Skeletal muscle satellite cell (primary cell): Measurements from ENCODE around the gene TCEAL7. TPM values are rescaled to one million over a fixed set of nuclear protein-coding genes. Genes with fewer than 3 reads are reported as not detected.
"Not testable (repeated sequence)": the region's sequence is repeated elsewhere in the genome, so short reads cannot be mapped to it uniquely, and the experiment has no call there.

Source experiments
- H3K27me3 ChIP-seq: 2 replicates; pipeline ENCODE4 v1.7.0; 2013; ENCODE audit warnings: low read length; ENCODE audit not compliant: control insufficient read depth, insufficient read depth
- H3K36me3 ChIP-seq: 2 replicates; pipeline ENCODE4 v1.7.0; 2013; ENCODE audit warnings: mild to moderate bottlenecking, control low read depth, low read length; ENCODE audit not compliant: insufficient read depth
- H3K4me1 ChIP-seq: 2 replicates; pipeline ENCODE4 v1.7.0; 2013; ENCODE audit warnings: low read length; ENCODE audit not compliant: control insufficient read depth, insufficient read depth
- H3K4me2 ChIP-seq: 2 replicates; pipeline ENCODE4 v1.7.0; 2013; ENCODE audit warnings: mild to moderate bottlenecking, low read length
- H3K4me3 ChIP-seq: 2 replicates; pipeline ENCODE4 v1.7.0; 2013; ENCODE audit warnings: low read length
- H3K9ac ChIP-seq: 2 replicates; pipeline ENCODE4 v1.7.0; 2013; ENCODE audit warnings: mild to moderate bottlenecking, low read depth, low read length, moderate library complexity
- H3K9me3 ChIP-seq: replicated peaks from 2 replicates; pipeline ENCODE4 v1.7.0; 2013; ENCODE audit warnings: mild to moderate bottlenecking, control low read depth, low read length
- total RNA-seq: library from RNA; depleted of rRNA; stranded (reverse); fragments of >200 nt; gene quantifications from 2 replicates; pipeline ENCODE4 v1.2.3, GENCODE V29; 2012; rRNA removed

Gene TCEAL7
- total RNA-seq: 39.3 and 45.4 TPM in 2 replicates

- H3K27me3 ChIP-seq: peaks cover 7% of the 10 kb centered on the region
- no peaks in the 10 kb centered on the region for H3K4me1 ChIP-seq
- peak within 1 kb of the TSS; percentile 66 for H3K4me3 ChIP-seq
- no peaks in the 10 kb centered on the region for H3K9me3 ChIP-seq
- peak within 1 kb of the TSS; percentile 69 for H3K9ac ChIP-seq
- peak within 1 kb of the TSS; percentile 88 for H3K4me2 ChIP-seq
- no peaks in the 10 kb centered on the region for H3K36me3 ChIP-seq
Measured at GRCh38 chrX:103329991-103330390, at the start of gene TCEAL7. TCEAL7 (plus strand) TSS chrX:103330239; CDS start chrX:103331404, 1,165 bp downstream.

- no peak overlapping the region for H3K9ac ChIP-seq
- H3K4me3 ChIP-seq: no peak overlapping the region
- H3K4me1 ChIP-seq: no peaks in the 10 kb centered on the region
- no peak overlapping the region for H3K4me2 ChIP-seq
- no peaks in the 10 kb centered on the region for H3K36me3 ChIP-seq
- peaks cover 40% of the 10 kb centered on the region for H3K27me3 ChIP-seq
- H3K9me3 ChIP-seq: no peaks in the 10 kb centered on the region
Measured at GRCh38 chrX:103293118-103293517, 36.9 kb upstream of the TCEAL7 start.

- no peak overlapping the region for H3K4me3 ChIP-seq
- H3K36me3 ChIP-seq: no peaks in the 10 kb centered on the region
- H3K4me1 ChIP-seq: no peaks in the 10 kb centered on the region
- H3K9me3 ChIP-seq: no peaks in the 10 kb centered on the region
- no peak overlapping the region for H3K4me2 ChIP-seq
- H3K27me3 ChIP-seq: peaks cover 37% of the 10 kb centered on the region
- H3K9ac ChIP-seq: no peak overlapping the region
Measured at GRCh38 chrX:103304705-103305104, 25.3 kb upstream of the TCEAL7 start.

- H3K4me1 ChIP-seq, H3K4me2 ChIP-seq, H3K4me3 ChIP-seq, H3K9ac ChIP-seq, H3K9me3 ChIP-seq, H3K36me3 ChIP-seq: not testable (repeated sequence)
- peaks cover 41% of the 10 kb centered on the region for H3K27me3 ChIP-seq
Measured at GRCh38 chrX:103305666-103306065, 24.4 kb upstream of the TCEAL7 start.

GRCh38 chrX:103309860-103310554 lies 20.0 kb upstream of the TCEAL7 start:
- H3K4me1 ChIP-seq: no peaks in the 10 kb centered on the region
- H3K36me3 ChIP-seq: no peaks in the 10 kb centered on the region
- peaks cover 39% of the 10 kb centered on the region for H3K27me3 ChIP-seq
- no peak overlapping the region for H3K9ac ChIP-seq
- peak overlapping the region; percentile 86 for H3K4me2 ChIP-seq
- H3K4me3 ChIP-seq: peak overlapping the region; percentile 68
- H3K9me3 ChIP-seq: no peaks in the 10 kb centered on the region

- Histone ChIP-seq H3K9ac (no peak within 1 kb of the TSS), H3K36me3 (no peaks in the 10 kb centered on the region), H3K27me3 (peaks cover 38% of the 10 kb centered on the region), H3K4me2 (peak within 1 kb of the TSS; percentile 86), H3K9me3 (no peaks in the 10 kb centered on the region), H3K4me1 (no peaks in the 10 kb centered on the region), H3K4me3 (peak within 1 kb of the TSS; percentile 68)
Measured at GRCh38 chrX:103310555-103311398, 19.3 kb upstream of the TCEAL7 start, which contains the start of gene BEX2. BEX2 (minus strand) TSS chrX:103310990; CDS start chrX:103309976, 1,014 bp downstream.

- Histone ChIP-seq H3K4me1 (no peaks in the 10 kb centered on the region), H3K27me3 (peaks cover 32% of the 10 kb centered on the region), H3K4me3 (no peak overlapping the region), H3K36me3 (no peaks in the 10 kb centered on the region), H3K9me3 (no peaks in the 10 kb centered on the region), H3K4me2 (no peak overlapping the region), H3K9ac (no peak overlapping the region)
Measured at GRCh38 chrX:103311399-103311780, 18.6 kb upstream of the TCEAL7 start.

- Histone ChIP-seq H3K9me3 (no peaks in the 10 kb centered on the region), H3K4me2 (peak overlapping the region; percentile 88), H3K4me3 (peak overlapping the region; percentile 66), H3K36me3 (no peaks in the 10 kb centered on the region), H3K9ac (peak overlapping the region; percentile 69), H3K4me1 (no peaks in the 10 kb centered on the region), H3K27me3 (peaks cover 10% of the 10 kb centered on the region)
Measured at GRCh38 chrX:103330681-103331288, 746 bp downstream of the TCEAL7 start.

GRCh38 chrX:103338663-103339062 lies 8.6 kb downstream of the TCEAL7 start:
- Histone ChIP-seq H3K9me3 (no peaks in the 10 kb centered on the region), H3K4me1 (no peaks in the 10 kb centered on the region), H3K27me3 (peaks cover 19% of the 10 kb centered on the region), H3K4me2 (no peak overlapping the region), H3K36me3 (no peaks in the 10 kb centered on the region), H3K9ac (no peak overlapping the region), H3K4me3 (no peak overlapping the region)

- no peaks in the 10 kb centered on the region for H3K4me1 ChIP-seq
- H3K36me3 ChIP-seq: no peaks in the 10 kb centered on the region
- no peaks in the 10 kb centered on the region for H3K9me3 ChIP-seq
- H3K4me3 ChIP-seq: no peak overlapping the region
- H3K4me2 ChIP-seq: no peak overlapping the region
- H3K27me3 ChIP-seq: peaks cover 8% of the 10 kb centered on the region
- H3K9ac ChIP-seq: no peak overlapping the region
Measured at GRCh38 chrX:103343105-103343504, 13.1 kb downstream of the TCEAL7 start.

GRCh38 chrX:103344606-103345005 lies 14.6 kb downstream of the TCEAL7 start:
- H3K4me3 ChIP-seq: no peak overlapping the region
- no peak overlapping the region for H3K4me2 ChIP-seq
- H3K9ac ChIP-seq: no peak overlapping the region
- no peaks in the 10 kb centered on the region for H3K4me1 ChIP-seq
- peaks cover 5% of the 10 kb centered on the region for H3K27me3 ChIP-seq
- H3K36me3 ChIP-seq: no peaks in the 10 kb centered on the region
- H3K9me3 ChIP-seq: no peaks in the 10 kb centered on the region
